ENCODE measurements around the gene LRRC23.

GRCh38 chr12:6958609-6959057 lies 54.0 kb downstream of the LRRC23 start:
- no peak for TF ChIP-seq CTCF (IDR thresholded peaks at IDR 0.05)
- no peak for TF ChIP-seq POLR2AphosphoS5 (IDR thresholded peaks at IDR 0.05; ENCODE audit: insufficient read depth in 1 of 2, low read depth in 1 of 2)

All from vagina (tissue), 2 donors.